NCI-H2196 treated with DMSO at 0.1 percent for 48 hours (cell line): ENCODE data around the gene PLCB2.
A peak's percentile ranks its signal among the peaks of the same experiment; 100 is the strongest.

Experiments
- DNase-seq: peaks from one replicate; lab custom pipeline; 2025; ENCODE audit not compliant: unreplicated experiment; lab: John Stamatoyannopoulos, UW

Gene PLCB2

DNA sequence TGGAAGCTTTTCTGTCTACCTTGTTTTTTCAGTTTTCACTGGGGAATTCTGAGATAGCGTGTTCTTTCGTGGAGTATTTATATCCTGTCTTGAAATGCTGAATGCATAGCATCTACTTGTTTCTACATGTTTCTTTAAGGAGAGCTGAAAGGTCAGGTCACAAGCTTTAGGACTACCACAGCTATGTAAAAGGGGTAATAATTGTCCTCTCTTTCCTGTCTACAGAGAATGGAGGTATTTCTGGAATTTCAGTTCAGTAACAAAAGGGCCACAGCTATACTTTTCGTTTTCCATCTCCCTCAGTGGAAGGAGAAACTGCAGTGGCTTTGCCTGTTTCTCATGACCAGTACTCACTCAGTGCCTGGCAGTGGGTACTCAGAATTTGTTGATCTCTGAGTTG lies 20.4 kb upstream of the PLCB2 start:
- DNase-seq: no peak

DNA sequence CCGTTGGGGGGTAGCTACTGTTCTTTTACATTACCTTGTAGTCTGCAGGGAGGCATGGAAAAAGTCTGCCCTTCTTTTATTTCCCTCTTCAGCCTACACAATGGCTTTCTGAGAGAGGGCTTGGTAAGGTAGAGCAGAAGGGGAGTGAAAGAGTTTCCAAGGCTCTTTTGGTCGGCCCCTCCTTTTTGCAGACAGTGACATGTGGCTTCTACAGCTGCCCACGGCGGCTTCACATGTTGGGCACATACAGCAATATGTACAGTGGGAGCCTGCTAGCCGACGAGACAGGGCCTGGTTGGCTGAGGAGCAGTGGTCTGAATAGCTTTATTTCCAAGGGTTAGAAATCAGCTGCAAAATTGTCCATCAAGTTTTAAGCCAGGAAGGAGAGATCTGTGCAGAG lies 19.7 kb upstream of the PLCB2 start:
- DNase-seq: no peak

DNA sequence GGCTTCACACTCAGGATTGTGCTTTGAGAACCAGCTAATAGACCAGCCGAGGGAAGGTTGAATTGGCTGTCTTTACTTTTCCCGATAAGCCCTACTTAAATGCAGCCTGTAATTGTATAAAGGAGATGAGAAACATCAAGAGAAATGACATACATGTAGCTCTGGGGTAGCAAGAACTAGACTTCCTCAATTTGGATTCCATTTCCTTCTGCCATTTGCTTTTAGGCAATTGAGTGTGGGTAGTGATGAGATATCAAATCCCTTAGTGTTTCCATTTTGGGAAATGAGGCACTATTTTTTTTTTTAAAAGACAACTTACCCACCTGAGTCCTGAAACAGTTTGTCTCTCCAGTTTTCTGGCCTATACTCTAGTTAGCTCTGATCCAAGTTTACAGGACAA lies 18.0 kb upstream of the PLCB2 start:
- no peak for DNase-seq

DNA sequence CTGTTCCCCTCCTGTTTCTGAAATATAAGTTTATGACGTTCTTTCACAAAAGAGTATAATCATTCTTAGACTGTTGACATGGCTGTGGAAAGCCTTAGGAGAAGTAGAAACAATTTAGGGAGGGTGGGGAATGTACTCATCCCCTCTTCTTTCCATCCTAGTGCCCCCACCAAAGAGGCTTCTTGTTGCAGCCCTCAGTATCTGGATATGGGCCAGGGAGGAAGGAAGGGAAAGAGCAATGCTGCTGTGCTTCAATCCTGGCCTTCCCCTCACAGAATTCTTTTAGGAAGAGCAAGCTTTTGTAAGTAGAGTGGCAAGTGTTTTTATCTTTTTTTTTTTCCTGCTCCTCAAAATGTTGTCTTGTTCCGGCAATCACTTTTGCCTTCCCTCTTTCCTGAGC lies 17.5 kb upstream of the PLCB2 start:
- DNase-seq: no peak

DNA sequence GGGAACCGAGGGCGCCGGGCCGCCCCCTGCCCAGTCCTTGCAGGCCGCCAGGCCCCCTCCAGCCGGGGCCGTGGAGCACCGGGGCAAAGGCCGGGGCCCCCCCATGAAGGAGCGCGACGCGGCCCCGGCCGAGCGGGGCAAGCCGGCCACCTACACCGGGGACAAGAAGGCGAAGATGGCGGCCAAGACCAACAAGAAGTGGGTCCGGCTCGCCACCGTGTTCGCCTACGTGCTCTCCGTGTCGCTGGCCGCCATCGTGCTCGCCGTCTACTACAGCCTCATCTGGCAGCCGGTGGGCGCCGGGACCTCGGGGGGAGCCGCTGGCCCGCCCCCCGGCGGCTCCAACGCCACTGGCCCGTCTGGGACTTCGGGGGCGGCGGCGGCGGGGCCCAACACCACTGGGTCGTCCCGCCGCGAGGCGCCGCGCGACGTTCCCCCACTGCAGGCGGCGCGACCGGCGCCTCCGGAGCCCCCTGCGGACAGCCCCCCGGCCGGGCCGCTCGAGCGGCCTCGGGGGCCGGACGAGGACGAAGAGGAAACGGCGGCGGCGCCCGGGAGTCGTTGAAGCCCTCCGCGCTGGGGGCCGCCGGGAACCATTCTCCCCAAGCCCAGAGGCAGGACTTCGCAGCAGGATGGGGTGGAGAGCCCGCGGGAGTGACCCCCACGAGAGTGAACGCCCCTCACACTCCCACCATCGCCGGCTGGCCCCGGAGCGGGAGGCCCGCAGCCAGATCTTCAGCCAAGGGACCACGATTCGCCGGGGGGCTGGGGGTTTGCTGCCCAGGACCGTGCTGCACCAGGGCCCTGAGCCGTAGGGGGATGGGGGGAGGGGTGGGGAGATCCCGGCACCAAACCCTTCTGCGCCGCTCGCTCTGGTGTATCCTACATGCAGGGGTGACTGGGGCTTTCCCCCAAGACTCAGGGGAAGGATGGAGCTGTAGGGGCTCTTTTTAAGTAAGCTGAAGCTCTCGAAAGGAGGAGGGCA lies 16.5 kb upstream of the PLCB2 start:
- no peak for DNase-seq

DNA sequence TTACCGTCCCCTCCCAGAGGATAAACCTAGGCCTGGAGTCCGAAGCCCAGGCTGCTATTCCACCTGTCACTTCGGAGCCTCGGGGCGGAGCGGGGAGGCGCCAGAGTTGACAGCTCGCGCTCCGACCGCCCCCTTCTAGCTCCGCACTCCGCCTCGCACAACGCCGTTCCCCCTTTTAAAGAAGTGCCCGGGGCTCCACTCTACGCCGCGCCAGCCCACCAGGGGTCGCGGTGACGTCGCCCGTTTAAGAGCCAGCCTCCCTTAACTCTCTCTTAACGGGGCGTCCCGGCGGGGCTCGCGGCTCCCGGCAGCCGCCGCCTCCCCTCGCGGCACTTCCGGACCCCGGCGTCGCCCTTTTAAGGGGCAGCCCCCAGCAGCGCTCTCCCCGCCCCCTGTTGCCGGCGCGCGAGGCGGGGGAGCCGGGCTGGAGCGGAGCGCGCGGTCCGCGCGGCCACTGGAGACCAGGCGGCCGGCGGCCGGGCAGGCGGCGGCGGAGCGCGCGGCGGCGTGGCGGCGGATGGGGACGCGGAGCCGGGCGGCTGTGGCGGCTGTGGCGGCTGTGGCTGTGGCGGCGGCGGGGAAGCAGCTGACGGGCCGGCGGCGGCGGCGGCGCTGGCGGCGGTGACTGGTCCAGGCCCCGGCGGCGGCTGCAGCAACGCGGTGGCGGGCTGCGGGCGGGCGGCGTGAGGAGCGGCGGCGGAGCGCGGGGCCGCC lies 15.7 kb upstream of the PLCB2 start, which contains the start of gene INAFM2:
TSS of gene INAFM2 (plus strand) at position 454 of the 714 bp plus-strand sequence. CDS start 364 bp downstream, outside the sequence.
- peak; percentile 47 for DNase-seq

DNA sequence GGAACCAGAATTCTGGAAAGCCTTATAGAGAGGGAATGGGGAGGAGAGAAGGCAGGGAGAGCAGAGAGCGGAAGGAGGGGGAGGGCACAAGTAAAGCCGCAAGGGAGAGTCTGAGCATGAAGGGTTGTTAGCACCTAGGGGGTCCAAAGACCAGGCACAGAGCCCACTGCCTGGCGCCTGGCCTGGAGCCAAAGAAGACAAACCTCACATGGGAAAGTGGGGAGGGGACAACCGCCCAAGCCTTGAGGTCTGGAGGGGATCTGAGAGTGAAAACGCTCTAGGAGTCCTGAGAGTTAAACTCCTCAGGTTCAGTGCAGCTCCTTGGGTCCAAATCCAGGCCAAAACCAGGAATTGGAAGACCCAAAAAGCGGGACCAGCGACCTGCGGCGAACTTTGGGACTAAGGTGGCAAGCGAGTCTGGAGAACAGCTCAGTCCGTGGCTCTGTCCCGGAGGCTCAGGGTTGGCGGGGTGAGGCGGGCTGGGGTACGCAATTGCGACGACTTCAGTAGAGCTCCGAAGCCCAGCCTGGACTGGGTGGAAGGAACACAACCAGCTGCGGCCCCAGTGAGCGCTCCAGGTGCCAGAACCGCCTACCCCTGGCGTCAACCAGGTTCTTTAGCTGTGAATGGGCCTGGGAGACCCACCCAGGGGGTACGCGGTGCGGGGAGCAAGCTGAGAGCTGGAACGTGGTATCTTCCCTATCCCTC lies 14.9 kb upstream of the PLCB2 start:
- no peak for DNase-seq

DNA sequence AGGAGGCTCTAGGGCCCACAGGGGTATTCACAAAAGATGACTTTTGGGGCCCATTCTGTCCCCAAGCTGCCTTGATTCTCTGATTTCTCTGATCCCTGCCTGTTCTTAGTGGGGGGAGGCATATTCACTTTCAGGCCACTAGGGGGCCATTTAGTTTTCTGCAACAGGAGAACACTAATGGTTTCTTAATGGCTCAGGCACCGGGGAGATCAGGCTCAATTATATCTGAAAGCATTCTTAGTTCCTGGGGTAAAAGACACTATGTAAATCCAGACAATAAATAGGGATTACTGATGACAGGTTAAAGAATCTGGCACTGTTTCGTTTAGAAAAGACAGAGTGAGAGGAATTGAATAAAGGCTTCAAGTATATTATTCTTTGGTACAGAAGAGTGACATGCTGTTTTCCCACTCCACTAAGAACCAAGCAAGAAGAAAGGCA lies 13.2 kb upstream of the PLCB2 start:
- DNase-seq: no peak

DNA sequence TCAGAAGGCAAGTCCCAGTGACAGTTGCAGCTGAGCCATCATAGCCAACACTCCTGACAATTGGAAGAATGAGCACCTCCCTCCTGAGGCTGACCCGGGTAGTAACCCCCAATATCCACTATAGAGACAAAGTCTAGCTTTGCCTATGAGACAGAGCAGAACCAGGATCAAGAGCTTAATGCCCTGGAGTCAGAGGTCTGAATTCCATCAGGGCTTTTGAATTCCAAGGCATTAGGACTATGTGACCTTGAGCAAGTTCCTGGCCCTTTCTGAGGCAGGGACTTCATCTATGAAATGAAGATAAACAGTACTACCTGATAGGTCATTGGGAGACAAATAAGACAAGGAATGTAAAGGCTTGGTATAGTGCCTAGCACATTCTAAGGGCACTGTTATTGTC lies 12.7 kb upstream of the PLCB2 start:
- DNase-seq: no peak

DNA sequence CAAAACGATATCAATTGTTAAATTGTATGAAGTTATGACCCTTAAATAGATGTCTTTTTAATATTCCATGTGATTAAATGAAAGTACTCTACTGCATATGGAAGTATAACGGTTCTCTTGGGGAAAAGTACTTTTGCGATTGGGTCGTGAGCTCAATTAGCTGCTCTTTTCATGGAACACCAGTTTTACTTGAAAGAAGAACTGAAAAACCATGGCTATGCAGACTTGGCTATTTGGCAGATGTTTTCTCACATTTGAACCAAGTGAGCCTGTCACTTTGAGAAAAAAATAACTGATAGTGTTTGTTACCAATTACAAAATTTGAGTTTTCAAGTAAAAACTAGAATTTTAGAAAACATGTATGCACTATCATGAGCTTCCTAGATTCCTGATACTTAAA lies 9.8 kb upstream of the PLCB2 start:
- DNase-seq: no peak

DNA sequence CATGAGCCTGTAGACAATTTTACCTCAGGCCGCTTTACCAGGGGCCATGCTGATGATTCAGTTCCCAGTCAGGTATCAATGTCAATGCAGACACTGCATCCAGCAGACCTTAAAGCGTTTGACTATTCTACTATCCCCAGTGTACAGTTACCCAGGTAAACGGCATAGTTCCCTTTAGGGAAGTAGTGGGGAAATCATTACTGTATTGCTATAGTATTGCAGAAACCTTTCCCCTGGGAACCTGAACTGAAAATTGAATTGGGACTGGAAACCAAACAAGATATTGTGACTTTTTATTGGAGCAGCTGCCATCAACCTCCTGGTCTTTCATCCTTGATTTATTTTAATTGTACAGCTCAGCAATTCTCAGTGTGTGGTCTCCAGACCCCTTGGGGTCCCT lies 9.2 kb upstream of the PLCB2 start:
- no peak for DNase-seq

DNA sequence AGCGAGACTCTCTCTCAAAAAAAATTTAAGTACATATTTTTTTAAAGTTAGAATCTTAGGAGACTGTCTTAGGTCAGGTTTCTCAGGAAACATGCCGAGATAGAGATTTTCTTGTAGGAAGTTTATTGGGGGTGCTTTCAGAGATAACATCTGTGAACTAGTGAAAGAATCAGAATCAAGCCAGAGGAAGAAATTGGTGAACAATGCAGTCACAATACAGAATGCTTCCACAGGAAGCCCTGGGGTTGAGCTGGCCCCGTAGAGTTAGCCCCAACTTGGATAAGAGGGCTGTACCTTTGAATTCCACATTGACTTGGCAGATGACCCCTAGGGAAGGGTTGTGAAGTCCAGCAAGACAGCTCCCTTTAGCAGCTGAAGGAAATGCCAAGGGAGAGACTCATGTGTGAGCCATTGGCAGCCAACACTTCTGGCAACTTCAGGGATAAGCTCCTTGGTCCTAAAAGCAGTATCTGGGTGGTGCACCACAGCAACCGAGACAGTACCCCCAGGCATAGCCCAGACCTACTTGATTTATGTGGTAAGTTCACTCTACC lies 7.1 kb upstream of the PLCB2 start:
- DNase-seq: no peak

DNA sequence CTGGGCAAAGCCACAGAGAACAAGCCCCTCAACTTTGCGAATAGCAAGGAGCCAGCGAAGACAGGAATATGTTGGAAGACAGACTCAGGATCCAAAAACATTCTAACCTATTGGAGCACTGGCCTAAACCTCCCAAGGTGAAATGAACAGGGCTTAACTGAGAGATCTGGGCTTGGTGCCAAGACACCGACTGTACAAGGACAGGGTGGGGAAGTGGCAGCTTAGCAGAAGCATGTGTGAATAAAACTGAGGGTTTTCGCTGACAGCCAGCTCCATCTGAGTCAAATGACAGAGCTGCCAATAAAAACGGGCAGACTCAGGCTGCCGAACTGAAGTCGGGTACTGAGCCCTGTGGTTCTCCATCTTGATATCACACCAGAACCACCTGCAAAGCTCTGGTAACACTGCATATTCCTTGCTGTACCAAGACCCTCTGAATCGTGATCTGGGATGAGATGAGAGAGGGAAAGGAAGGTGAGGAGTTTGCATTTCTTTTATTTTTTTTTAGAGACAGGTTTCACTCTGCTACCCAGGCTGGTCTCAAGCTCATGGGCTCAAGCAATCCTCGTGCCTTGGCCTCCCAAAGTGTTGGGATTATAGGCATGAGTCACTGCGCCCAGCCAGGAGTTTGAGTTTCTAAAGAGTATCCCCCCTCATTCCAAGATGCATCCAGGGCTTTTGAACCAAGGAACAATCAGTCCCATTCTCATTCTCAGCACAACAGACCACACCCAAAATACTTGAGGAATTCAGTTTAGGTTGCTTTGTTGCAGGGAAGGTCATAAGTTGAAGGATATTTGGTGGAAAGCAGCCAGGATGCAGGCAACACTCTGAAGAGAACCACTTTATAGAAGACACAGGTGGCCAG lies 6.0 kb upstream of the PLCB2 start:
- DNase-seq: no peak

DNA sequence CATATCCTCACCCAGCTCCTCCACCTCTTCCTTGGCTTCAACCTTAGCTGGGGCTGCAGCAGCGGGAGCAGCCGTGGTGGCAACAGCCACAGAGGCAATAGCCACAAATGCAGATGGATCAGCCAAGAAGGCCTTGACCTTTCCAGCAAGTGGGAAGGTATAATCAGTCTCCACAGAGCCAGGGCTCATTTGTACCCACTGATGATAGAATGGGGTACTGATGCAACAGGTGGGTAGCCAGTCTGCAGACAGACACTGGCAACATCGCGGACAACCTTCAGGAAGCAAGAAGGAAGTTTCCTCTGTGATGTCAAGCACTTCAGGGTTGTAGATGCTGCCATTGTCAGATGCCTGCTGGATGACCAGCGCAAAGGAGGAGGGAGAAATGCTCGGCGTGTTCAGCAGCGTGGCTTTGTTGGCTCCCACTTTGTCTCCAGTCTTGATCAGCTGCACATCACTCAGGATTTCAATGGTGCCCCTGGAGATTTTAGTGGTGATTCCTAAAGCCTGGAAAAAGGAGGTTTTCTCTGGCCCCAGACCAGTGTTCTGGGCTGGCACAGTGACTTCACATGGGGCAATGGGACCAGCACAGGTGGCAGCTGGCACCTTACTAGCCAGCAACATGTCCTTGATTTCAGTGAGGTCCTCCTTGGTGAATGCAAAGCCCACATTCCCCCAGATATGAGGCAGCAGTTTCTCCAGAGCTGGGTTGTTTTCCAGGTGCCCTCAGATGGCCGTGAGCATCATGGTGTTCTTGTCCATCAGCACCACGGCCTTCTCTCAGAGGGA lies 4.8 kb upstream of the PLCB2 start:
- DNase-seq: no peak

DNA sequence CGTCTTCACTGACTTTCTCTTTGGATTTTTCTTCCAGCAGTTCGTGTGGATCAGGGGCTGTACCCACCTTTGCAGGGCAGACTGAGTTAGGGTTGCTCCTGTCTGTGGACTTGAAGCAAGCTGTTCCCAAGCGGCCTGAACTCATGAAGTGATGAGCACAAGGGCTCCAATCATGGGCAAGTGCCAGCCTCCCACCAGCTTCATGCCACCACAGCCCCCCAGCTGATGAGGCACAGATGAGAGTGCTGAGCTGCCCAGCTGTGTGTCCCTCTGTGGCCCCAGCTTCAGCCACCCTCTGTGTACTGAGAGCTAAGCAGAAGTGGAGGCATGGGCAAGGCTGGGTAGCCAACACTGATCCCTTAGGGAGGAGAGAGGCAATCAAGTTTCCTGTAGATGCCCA lies 3.3 kb upstream of the PLCB2 start:
- no peak for DNase-seq

DNA sequence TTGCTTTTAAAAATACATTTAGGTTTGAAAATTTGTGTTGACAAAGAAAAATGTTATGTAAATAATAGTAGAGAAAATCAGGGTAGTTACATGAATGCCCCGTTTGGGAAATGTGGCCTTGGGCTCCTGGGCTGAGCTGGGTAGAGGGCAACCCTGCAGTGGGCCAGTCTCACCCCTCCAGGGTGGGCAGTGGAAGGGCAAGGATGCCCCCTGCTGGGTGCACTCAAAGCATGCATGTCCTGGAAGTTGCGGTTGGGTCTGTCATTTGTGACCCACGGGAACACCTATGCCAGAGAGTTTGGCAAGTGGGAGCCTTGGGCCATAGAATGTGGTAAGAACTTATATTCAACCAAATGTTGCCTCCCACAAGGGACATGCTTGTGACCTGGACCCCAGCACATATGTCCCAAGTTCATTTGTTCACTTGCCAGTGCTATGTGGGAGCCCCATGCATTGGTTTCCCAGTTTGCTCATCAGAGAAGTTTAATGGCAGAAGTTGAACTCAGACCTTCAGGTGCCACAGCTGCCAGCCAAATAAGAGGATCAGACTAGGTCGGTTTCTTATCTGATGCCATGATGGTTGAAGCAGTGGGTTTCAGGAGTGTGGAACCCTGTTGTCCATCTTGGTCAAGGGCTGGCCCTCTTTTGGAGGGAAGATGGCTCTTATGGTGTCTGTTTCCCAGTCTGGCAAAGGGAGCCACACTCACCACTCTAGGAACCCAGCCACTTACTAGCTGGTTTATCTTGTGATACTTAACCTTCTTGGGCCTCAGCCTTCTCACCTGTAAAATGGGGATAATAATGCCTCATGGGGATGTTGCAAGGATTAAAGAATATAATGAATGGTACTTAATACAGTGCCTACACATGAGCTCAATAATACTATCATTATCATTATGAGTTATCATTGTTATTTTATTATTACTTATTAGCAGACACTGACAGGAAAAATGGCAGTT lies 2.5 kb upstream of the PLCB2 start:
- no peak for DNase-seq

DNA sequence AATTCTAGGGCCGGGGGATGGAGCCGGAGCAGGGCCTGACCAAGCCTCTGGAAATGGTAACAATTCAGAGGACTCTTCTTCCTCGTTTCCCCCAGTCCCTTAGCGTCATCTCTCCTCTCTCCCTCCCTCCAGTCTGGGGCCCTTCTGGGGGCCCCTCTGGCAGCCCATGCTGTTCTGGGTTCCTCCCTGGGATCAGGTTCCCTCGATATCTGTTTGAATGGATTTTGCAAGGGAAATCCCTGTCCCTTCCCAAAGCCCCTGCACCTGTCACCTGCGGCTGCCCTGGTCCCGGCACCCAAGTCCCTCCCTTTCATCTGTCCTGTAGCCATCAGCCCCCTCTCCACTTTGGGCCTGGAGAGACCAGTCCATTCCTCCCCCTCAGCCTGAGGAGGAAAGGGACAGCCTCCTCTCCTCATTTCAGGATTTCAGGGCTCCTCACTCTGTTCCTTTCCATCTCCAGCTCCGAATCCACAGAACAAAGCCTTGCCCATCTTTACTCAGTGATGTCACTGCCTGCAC lies 1.7 kb upstream of the PLCB2 start:
- no peak for DNase-seq

DNA sequence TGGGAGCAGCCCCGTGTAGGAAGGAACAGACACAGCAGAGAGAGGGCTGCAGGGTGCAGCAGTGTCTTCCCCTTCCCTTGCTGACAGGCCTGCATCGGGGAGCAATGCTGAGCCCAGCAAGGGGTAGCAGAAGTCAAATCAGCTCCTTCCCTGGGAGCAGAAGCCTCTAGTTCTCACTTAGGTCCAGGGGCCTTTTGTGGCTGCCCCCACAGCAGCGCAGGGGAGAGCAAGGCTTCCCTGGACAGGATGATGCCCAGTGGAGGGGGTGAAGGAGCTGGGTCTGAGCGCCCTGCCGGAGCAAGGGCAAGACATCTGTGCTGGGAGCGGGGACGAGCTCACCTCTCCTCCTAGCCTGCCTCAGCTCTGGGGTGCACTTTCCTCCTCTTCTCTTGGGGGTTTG lies 827 bp downstream of the PLCB2 start:
- no peak for DNase-seq
